GM19452 (cell line): ENCODE measurements around the gene KRT12.

Experiments used
- ATAC-seq: cut with Tn5 transposase; IDR thresholded peaks from one replicate; pipeline ENCODE4 v1.9.1; 2021; ENCODE audit not compliant: unreplicated experiment

The KRT12 gene

DNA sequence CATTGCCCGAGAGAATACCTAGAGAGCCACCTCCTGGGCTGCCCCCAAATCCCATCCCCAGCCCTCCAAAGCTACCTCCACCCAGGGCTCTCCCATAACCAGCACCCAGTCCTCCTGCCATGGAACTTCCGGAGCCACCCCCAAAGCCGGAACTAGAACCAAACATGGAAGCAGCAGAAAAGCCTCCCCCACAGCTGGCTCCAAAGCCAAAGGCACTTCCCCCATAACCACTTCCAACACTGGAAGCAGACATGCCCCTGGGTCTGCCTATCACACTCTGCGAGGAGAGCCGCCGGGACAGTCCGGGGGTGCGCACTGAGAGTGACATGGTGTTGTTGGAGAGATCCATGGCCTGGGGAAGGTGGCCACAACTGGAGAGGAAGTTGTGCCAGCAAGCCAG, at the start of gene KRT12:
Gene KRT12, minus strand, starts transcription at position 386 of the 400 bp plus-strand sequence. Its CDS starts 37 bp downstream, at position 349.
- no peak for ATAC-seq

DNA sequence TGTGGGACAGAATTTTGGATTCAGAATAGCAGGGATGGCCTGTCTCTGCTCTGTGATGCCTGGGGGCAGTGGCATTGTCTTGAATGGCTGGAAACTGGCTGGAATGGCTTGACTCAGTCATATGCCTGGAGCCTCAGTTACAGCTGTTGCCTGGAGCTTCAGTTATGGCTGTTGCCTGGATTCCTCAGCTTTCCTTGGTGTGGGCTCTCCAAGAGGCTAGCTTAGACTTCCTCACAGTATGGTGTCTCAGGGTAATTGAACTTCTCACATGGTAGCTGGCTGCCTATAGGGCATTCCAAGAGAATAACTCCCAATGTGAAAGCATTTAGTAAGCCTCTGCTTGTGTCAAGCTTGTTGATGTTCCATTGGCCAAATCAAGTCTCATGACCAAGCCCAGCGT, 49.3 kb upstream of the KRT12 start:
- no peak for ATAC-seq

DNA sequence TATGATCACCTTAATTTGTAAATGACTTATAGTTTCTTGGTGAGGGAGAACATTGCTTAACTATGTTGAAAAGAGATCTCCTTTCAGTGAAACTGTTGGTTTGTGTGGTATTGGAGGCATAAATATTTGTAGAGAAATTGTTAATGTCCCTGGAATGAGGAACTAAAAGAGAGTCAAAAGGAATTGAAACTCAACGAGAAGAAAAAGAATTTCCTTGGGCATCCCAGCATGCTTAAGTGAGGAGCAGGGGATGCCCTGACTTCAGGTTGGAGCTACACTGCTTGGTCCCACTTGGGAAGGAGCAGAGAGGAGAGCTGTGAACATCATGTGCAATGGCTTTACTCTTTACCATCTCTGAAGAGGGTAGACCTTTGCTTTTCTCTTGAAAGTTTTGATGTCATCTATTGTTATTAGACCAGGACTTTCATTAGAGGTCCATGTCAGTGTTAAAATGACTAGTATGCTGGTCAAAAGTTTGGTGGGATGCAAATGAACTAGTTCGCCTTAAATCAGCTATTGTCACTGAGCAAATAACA, 48.8 kb upstream of the KRT12 start:
- no peak for ATAC-seq

- ATAC-seq: no peak
These were observed 48.2 kb upstream of the KRT12 start for GRCh38 chr17:40915199-40915661.

DNA sequence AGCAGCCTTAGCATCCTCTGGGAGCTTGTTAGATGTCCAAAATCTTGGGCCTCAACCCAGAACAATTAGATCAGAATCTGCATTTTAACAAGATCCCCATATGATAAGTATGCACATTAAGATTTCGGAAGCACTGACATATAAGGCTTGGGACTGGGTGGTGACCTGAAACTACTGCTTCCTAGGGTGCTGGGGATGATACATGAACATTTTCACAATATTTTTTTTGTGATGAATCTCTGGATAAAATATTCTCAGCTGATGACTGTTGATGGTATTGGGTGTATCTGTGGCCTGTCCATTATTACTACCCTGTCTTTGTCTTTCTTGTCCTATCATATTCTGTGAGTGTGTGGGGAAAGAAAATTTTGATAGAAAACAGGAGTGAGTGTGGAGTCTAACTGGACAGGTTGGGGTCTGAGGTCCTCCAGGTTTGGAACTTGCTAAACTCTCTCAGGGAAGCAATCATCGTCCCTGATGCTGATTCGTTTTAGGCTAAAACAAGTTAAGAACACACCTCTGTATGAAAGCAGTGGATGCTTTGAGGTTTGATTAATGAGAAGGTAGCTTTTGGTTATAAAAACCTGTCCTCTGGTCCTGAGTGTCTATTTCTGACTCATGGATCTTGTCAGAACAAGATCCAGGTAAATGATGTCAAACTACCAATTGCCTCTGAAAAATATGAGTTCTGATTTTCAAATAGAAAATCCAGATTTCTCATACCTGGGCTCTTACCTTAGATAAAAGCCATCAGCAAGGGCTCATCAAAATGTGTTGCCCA, 47.2 kb upstream of the KRT12 start:
- no peak for ATAC-seq

- no peak for ATAC-seq
These were observed 45.6 kb upstream of the KRT12 start for GRCh38 chr17:40912486-40913210.

- ATAC-seq: no peak
These were observed 43.4 kb upstream of the KRT12 start for GRCh38 chr17:40910441-40910841.

- no peak for ATAC-seq
These were observed 42.7 kb upstream of the KRT12 start for GRCh38 chr17:40909755-40910154.

DNA sequence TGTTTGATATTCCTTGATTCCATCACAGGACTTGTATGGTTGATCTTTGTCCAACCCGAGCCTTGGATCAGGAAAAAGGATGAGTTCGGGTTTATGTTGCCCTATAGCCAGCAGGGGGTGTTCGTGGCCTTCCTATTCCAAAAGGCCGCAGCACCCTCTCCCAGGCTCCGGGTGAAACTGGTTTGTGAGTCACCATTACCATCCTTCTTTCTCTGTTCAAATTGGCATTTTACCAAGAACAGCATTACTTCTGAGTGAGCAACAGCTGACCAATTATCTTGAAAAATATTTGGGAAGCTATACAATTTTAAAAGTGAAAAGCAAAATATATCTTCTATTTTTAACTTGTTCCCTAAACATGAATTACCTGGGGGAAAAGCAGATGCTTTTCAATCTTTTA, 42.3 kb upstream of the KRT12 start:
- ATAC-seq: no peak

DNA sequence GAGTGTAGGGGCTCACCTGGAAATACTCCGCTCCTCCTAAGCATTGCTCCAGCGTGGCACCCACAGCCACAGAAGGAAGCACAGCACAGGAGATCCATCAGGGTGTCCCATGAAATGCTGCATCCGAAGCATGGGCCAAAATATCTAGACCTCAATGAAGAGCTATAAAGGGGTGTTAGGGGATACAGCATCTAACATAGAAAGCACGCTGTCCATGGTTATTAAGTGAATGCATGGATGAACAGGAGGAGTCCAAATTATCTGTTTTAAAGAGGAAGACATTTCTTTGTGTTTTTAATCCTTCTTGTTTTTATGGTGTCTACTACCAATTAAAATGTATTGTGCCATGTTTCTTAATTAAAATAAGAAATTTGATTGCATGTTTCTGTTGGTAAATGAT, 39.6 kb upstream of the KRT12 start:
- ATAC-seq: no peak

- no peak for ATAC-seq
These were observed 38.3 kb upstream of the KRT12 start for GRCh38 chr17:40905370-40905769.

GRCh38 chr17:40903129-40903847, 36.3 kb upstream of the KRT12 start:
- no peak for ATAC-seq

GRCh38 chr17:40902498-40902897, 35.5 kb upstream of the KRT12 start:
- ATAC-seq: no peak

GRCh38 chr17:40901981-40902474, 35.0 kb upstream of the KRT12 start:
- no peak for ATAC-seq

DNA sequence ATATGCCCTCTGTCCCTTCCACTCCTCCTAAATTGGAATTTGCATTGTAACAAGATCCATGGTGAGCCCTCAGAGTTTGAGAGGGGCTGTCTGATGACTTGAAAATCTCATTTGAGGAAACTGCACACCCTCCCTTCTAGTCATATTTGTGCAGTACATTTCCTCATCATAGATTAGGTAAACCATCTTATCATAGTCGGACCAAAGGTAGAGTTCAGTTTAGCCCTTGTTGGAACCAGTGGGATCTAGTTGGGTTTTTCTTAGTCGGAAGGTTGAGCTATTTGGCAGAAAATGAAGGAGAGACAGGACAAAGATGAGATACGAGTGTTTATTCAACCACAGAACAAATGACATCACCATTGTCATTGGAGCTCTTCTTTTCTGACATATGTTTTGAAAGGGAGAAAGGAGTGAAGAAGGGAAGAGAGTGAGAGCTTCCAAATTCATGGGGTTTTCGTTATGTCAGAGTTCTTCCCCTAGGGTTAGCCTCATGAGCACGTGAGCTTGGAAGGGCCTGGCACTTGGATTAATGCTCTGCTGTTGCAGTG, 33.9 kb upstream of the KRT12 start:
- ATAC-seq: no peak

GRCh38 chr17:40896916-40897455, 30.0 kb upstream of the KRT12 start:
- no peak for ATAC-seq

- ATAC-seq: no peak
These were observed 28.2 kb upstream of the KRT12 start for GRCh38 chr17:40895106-40895730.

DNA sequence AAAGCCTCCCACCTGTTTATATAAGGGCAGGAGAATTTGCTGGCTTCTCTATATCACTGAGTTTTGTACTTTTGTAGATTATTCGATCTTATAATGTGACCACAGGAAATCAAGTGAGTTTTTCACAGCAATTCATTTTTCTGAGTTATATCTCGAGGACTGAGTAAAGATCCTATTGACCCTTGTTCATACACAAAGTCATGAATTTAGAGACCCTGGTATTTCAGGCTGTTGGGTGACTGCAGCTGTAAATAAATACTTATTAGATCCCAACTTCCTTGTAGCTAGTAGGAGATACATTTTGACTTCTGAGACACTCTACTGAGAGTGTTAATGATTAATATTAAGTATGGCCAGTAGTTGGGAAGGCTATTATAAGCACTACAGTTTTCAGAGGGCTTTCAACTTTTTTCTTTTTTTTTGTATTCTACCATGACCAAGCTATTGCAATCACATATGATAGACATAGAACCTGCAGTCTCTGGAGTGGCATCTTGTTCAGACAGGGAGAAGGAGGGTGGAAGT, 21.2 kb upstream of the KRT12 start:
- no peak for ATAC-seq

GRCh38 chr17:40886090-40886489, 19.1 kb upstream of the KRT12 start:
- ATAC-seq: no peak
